ACC112 (cell line): ENCODE results near the gene OGFOD1.

Experiments used
- H2AFZ ChIP-seq: fragments of 200-600 bp; sonication (generic); one replicate; pipeline ENCODE4 v1.6.0; 2017; ENCODE audit warnings: antibody characterized with exemption, low read length; ENCODE audit not compliant: unreplicated experiment
- H3K27ac ChIP-seq: fragments of 200-600 bp; sonication (generic); 2 replicates; pipeline ENCODE4 v1.5.1; 2014; ENCODE audit warnings: low read depth, mild to moderate bottlenecking, antibody characterized with exemption, low read length, moderate library complexity
- H3K27me3 ChIP-seq: fragments of 200-600 bp; sonication (generic); 2 replicates; pipeline ENCODE4 v1.6.1; 2014; ENCODE audit warnings: mild to moderate bottlenecking, antibody characterized with exemption, low read length, moderate library complexity, mixed read lengths; ENCODE audit not compliant: insufficient read depth
- H3K36me3 ChIP-seq: fragments of 200-600 bp; sonication (generic); 2 replicates; pipeline ENCODE4 v1.6.1; 2016; ENCODE audit warnings: mild to moderate bottlenecking, antibody characterized with exemption, low read length, moderate library complexity, mixed read lengths; ENCODE audit not compliant: insufficient read depth
- H3K4me1 ChIP-seq: fragments of 200-600 bp; sonication (generic); one replicate; pipeline ENCODE4 v1.6.1; 2016; ENCODE audit warnings: low read length, mixed read lengths; ENCODE audit not compliant: insufficient read depth, unreplicated experiment, control insufficient read depth
- H3K4me3 ChIP-seq: fragments of 200-600 bp; sonication (generic); 2 replicates; pipeline ENCODE4 v1.5.1; 2014; ENCODE audit warnings: mild to moderate bottlenecking, low read depth, low read length
- H3K79me2 ChIP-seq: fragments of 200-600 bp; sonication (generic); one replicate; pipeline ENCODE4 v1.6.0; 2016; ENCODE audit warnings: low read length; ENCODE audit not compliant: control insufficient read depth, unreplicated experiment, insufficient read depth

OGFOD1 gene

DNA sequence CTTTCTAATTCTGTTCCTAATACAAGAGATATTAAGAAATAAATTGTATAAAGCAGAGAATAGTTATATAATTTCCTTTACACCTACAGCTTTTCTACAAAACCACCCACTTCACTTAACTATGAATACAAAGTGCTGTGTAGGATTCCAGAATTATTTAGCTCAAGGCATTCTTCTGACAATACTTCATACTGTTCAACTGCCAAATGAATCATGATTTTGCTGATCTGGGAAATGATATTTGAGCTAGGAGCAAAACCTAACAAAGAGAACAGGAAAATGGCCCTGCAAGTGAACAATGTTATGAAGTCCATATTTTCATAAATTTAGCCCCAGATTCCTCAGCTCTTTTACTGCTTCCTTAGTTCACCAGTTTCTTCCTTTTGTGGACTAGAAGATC lies 55.6 kb downstream of the OGFOD1 start:
- no peaks in the 10 kb centered on the region for H3K27me3 ChIP-seq
- peaks cover 26% of the 10 kb centered on the region for H3K36me3 ChIP-seq
- 0 out of 2 replicates have a peak overlapping the region, but pooled peaks have one; percentile 4 for H3K27ac ChIP-seq
- peaks cover 5% of the 10 kb centered on the region for H3K79me2 ChIP-seq
- no peaks in the 10 kb centered on the region for H3K4me1 ChIP-seq
- H3K4me3 ChIP-seq, result no peak overlapping the region
- no peak overlapping the region for H2AFZ ChIP-seq

DNA sequence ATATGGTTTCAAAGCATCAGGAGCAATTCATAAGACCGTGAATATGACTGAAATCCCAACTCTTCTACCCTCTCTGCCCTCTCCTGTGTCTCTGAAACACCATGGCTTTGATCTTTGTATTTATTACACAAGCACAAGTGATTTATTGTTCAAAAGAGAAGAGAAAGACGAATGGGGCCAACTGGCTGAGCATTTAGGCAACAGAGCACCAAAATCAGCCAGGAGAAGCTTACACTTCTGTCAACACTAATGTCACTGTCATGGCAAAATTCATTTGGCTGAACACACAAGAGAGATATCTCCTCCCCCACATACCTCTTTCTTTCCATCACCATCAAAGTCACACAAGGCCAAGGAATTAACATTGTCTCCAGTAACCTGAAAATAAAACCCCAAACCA lies 59.2 kb downstream of the OGFOD1 start:
- Histone ChIP-seq H3K36me3 (0 out of 2 replicates have a peak, but pooled peaks cover 12% of the 10 kb centered on the region), H2AFZ (no peak overlapping the region), H3K27me3 (no peaks in the 10 kb centered on the region), H3K4me1 (peaks cover 8% of the 10 kb centered on the region), H3K27ac (no peak overlapping the region), H3K4me3 (no peak overlapping the region), H3K79me2 (peaks cover 5% of the 10 kb centered on the region)

DNA sequence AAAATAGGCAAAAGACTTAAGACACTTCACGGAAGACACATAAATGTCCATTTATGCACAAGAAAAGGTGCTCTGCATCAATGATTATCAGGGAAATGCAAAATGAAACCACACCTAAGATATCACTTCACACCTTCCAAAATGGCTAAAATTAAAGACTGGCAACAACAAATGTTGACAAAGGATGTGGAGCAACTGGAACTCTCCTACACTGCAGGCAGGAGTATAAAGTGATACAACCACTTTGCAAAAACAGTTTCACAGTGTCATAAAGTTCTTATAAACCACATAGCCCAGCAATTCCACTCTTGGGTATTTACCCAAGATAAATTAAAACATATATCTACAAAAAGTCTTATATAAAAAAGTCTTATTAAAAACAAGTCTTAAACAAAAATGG lies 60.7 kb downstream of the OGFOD1 start:
- H3K79me2 ChIP-seq, result peaks cover 9% of the 10 kb centered on the region
- peaks cover 8% of the 10 kb centered on the region for H3K4me1 ChIP-seq
- no peak overlapping the region for H2AFZ ChIP-seq
- 0 out of 2 replicates have a peak, but pooled peaks cover 12% of the 10 kb centered on the region for H3K36me3 ChIP-seq
- no peak overlapping the region for H3K4me3 ChIP-seq
- H3K27ac ChIP-seq, result no peak overlapping the region
- no peaks in the 10 kb centered on the region for H3K27me3 ChIP-seq

GRCh38 chr16:56513091-56513490 lies 61.7 kb downstream of the OGFOD1 start:
- Histone ChIP-seq H2AFZ (no peak overlapping the region), H3K4me3 (no peak overlapping the region), H3K27ac (no peak overlapping the region), H3K79me2 (peaks cover 18% of the 10 kb centered on the region), H3K36me3 (0 out of 2 replicates have a peak, but pooled peaks cover 12% of the 10 kb centered on the region), H3K27me3 (no peaks in the 10 kb centered on the region), H3K4me1 (peaks cover 16% of the 10 kb centered on the region)

- Histone ChIP-seq H2AFZ (no peak overlapping the region), H3K27ac (no peak overlapping the region), H3K4me3 (no peak overlapping the region), H3K27me3 (no peaks in the 10 kb centered on the region), H3K79me2 (peaks cover 25% of the 10 kb centered on the region), H3K4me1 (peaks cover 24% of the 10 kb centered on the region), H3K36me3 (0 out of 2 replicates have a peak, but pooled peaks cover 10% of the 10 kb centered on the region)
These were observed 62.6 kb downstream of the OGFOD1 start for GRCh38 chr16:56513972-56514371.

DNA sequence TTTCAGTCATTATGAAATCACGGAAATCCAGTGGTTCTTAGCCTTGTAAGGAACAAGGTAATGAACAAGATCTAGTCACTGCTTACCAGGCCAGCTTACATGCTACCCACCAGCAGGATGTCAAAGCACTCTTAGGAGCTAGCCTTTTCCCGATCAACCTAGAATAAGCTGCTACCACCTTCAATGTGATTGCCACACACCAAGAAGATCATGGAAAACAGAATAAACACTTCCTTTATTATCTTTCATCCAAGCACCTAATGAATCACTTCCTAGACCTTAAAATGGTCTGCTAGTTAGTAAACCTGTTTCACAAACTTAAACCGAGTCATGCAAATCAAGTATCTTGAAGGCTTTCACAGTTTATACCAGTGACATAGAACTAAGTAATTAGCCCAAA lies 63.5 kb downstream of the OGFOD1 start:
- no peak overlapping the region for H3K27ac ChIP-seq
- peaks cover 25% of the 10 kb centered on the region for H3K79me2 ChIP-seq
- H3K27me3 ChIP-seq, result no peaks in the 10 kb centered on the region
- H3K36me3 ChIP-seq, result 0 out of 2 replicates have a peak, but pooled peaks cover 6% of the 10 kb centered on the region
- H2AFZ ChIP-seq, result no peak overlapping the region
- H3K4me1 ChIP-seq, result peaks cover 24% of the 10 kb centered on the region
- no peak overlapping the region for H3K4me3 ChIP-seq

DNA sequence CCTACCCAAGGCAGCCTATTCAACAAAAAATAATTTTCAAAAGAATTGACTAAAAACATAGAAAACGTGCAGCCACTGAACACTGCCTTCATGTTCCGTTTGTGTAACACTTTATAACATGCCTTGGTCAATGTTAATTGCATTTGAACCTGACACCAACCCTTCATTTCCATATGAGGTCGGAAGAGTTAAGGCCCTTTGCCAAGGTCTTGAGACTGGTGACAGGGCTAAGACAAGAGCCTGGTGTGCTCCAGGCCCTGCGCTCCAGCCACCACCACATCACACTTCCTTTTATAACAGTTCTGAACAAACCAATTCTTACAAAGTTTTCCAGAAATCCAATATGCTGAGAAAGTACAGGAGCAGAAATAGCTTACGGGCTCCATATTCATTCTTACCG lies 64.3 kb downstream of the OGFOD1 start:
- Histone ChIP-seq H2AFZ (no peak overlapping the region), H3K79me2 (peaks cover 25% of the 10 kb centered on the region), H3K36me3 (no peaks in the 10 kb centered on the region), H3K4me1 (peaks cover 31% of the 10 kb centered on the region), H3K4me3 (no peak overlapping the region), H3K27ac (no peak overlapping the region), H3K27me3 (no peaks in the 10 kb centered on the region)

DNA sequence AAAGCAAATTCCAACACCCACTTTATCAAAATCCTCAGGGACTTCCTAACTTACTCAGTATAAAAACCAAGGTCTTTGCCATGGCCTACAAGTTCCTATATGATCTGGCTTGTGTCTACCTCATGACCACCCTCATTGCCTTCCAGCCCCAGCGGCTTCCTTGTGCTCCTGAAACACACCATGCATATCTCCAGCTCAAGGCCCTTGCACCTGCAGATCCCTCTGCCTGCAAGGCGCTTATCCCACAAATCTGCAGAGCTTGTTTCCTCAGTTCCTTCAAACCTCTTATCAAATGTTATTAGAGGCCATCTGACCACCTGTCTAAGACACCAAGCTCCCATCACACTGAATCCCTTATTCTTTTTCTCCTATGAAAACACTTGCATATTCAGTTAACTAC lies 65.9 kb downstream of the OGFOD1 start:
- Histone ChIP-seq H3K27ac (no peak overlapping the region), H3K27me3 (no peaks in the 10 kb centered on the region), H3K36me3 (no peaks in the 10 kb centered on the region), H3K79me2 (peaks cover 20% of the 10 kb centered on the region), H2AFZ (no peak overlapping the region), H3K4me1 (peaks cover 31% of the 10 kb centered on the region), H3K4me3 (no peak overlapping the region)

- H3K4me3 ChIP-seq, result peak overlapping the region; percentile 42
- no peaks in the 10 kb centered on the region for H3K36me3 ChIP-seq
- no peak overlapping the region for H2AFZ ChIP-seq
- peaks cover 31% of the 10 kb centered on the region for H3K4me1 ChIP-seq
- H3K27ac ChIP-seq, result no peak overlapping the region
- H3K79me2 ChIP-seq, result peaks cover 20% of the 10 kb centered on the region
- H3K27me3 ChIP-seq, result no peaks in the 10 kb centered on the region
These were observed 67.1 kb downstream of the OGFOD1 start for GRCh38 chr16:56518425-56518824.

DNA sequence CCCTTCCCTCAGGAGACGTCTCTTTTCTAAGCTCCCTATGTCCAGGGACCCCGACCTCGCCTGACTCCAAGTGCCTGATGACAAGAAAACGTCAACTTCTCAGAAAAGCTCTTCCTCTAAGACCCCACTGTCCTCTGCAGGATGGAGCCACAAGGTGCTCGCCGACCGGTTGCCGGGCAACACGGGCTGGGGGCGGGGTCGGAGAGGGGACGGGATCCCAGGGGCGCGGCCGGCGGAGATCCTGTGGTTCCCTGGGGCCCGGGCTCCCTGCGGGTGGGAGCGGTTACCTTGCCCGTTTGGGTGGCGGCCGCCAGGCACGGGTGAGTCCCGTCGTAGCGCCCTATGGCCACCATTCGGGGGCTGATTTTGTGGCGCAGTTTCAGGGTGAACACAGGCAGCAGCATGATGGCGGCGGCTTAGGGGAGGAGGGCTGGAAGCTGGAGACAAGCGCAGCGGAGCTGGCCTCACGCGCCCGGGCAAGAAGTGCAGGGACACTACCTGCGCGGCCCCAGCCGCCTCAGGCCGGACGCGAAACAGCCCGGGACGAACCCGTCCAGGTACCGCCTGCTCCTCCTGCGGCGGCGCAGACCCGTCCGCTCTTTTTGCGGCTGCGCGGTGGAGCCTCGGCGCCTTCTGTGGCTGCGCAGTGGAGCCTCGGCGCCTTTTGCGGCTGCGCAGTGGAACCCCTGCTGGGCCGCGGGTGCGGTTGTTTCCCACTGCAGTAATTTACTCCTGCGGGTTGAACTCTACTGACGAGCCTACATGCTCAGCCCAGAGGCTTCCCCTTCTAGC lies 68.3 kb downstream of the OGFOD1 start, which contains the start of gene BBS2:
Gene BBS2, minus strand, starts transcription at position 566 of the 792 bp plus-strand sequence. Its CDS starts 162 bp downstream, at position 404.
- Histone ChIP-seq H3K36me3 (no peaks in the 10 kb centered on the region), H2AFZ (peak within 1 kb of the TSS; percentile 95), H3K27ac (no peak within 1 kb of the TSS), H3K27me3 (no peaks in the 10 kb centered on the region), H3K4me3 (peak within 1 kb of the TSS; percentile 93), H3K79me2 (peaks cover 20% of the 10 kb centered on the region), H3K4me1 (peaks cover 31% of the 10 kb centered on the region)

DNA sequence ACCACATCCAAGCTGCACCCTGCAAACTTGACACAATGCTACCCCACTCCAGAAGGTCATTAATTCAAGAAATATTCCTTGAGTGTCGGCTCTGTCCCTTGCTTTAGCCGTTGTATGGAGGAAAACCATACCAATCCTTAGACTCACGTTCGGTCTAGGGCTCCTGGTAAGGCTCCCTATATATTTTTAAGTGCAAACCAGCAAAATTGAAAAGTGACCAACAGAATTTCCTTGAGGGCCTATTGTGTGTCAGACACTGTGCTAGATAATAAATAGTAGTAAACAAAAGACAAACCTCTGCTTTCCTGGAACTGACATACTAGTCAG lies 68.9 kb downstream of the OGFOD1 start:
- H3K36me3 ChIP-seq, result no peaks in the 10 kb centered on the region
- H3K27ac ChIP-seq, result no peak overlapping the region

More for the DNA sequence above, 68.9 kb downstream of the OGFOD1 start:
- Histone ChIP-seq H3K4me1 (peaks cover 29% of the 10 kb centered on the region), H2AFZ (peak overlapping the region; percentile 95), H3K4me3 (peak overlapping the region; percentile 93), H3K79me2 (peaks cover 20% of the 10 kb centered on the region), H3K27me3 (no peaks in the 10 kb centered on the region)
